ENCODE results near the gene OIT3.

OIT3 gene

GRCh38 chr10:72932259-72933015 lies 38.9 kb downstream of the OIT3 start:
- Histone ChIP-seq H3K27me3 (no peaks in the 10 kb centered on the region), H3K4me1 (no peaks in the 10 kb centered on the region), H3K9me3 (no peaks in the 10 kb centered on the region), H3K36me3 (no peaks in the 10 kb centered on the region), H3K4me3 (ENCODE audit: low read depth, low read length) (no peak overlapping the region)
- TF ChIP-seq CTCF (IDR thresholded peaks at IDR 0.05; ENCODE audit: low read depth, low read length) = no peak
- no peak for DNase-seq

- no peaks in the 10 kb centered on the region for H3K27me3 ChIP-seq
- no peaks in the 10 kb centered on the region for H3K36me3 ChIP-seq
- DNase-seq = no peak
- no peaks in the 10 kb centered on the region for H3K9me3 ChIP-seq
- H3K4me1 ChIP-seq = no peaks in the 10 kb centered on the region
- no peak for TF ChIP-seq CTCF (IDR thresholded peaks at IDR 0.05; ENCODE audit: low read depth, low read length)
- H3K4me3 ChIP-seq (ENCODE audit: low read depth, low read length) = no peak overlapping the region
Observed at GRCh38 chr10:72935361-72935760, 41.8 kb downstream of the OIT3 start.

GRCh38 chr10:72943498-72944234 lies 50.1 kb downstream of the OIT3 start:
- H3K4me3 ChIP-seq (ENCODE audit: low read depth, low read length) = no peak overlapping the region
- no peaks in the 10 kb centered on the region for H3K4me1 ChIP-seq
- no peaks in the 10 kb centered on the region for H3K36me3 ChIP-seq
- H3K27me3 ChIP-seq = no peaks in the 10 kb centered on the region
- H3K9me3 ChIP-seq = no peaks in the 10 kb centered on the region
- no peak for TF ChIP-seq CTCF (IDR thresholded peaks at IDR 0.05; ENCODE audit: low read depth, low read length)
- DNase-seq = no peak

GRCh38 chr10:72946963-72947362 lies 53.4 kb downstream of the OIT3 start:
- H3K36me3 ChIP-seq = no peaks in the 10 kb centered on the region
- TF ChIP-seq CTCF (IDR thresholded peaks at IDR 0.05; ENCODE audit: low read depth, low read length) = no peak
- H3K4me1 ChIP-seq = no peaks in the 10 kb centered on the region
- H3K9me3 ChIP-seq = no peaks in the 10 kb centered on the region
- no peak overlapping the region for H3K4me3 ChIP-seq (ENCODE audit: low read depth, low read length)
- H3K27me3 ChIP-seq = no peaks in the 10 kb centered on the region
- no peak for DNase-seq

- no peak for TF ChIP-seq CTCF (IDR thresholded peaks at IDR 0.05; ENCODE audit: low read depth, low read length)
- H3K9me3 ChIP-seq = no peaks in the 10 kb centered on the region
Observed at GRCh38 chr10:72948762-72949161, 55.2 kb downstream of the OIT3 start.

GRCh38 chr10:72951760-72952159 lies 58.2 kb downstream of the OIT3 start:
- DNase-seq = no peak
- no peak for TF ChIP-seq CTCF (IDR thresholded peaks at IDR 0.05; ENCODE audit: low read depth, low read length)
- peaks cover 8% of the 10 kb centered on the region for H3K4me1 ChIP-seq
- no peaks in the 10 kb centered on the region for H3K27me3 ChIP-seq
- no peak overlapping the region for H3K4me3 ChIP-seq (ENCODE audit: low read depth, low read length)
- H3K9me3 ChIP-seq = no peaks in the 10 kb centered on the region
- H3K36me3 ChIP-seq = no peaks in the 10 kb centered on the region

More at GRCh38 chr10:72948762-72949161, 55.2 kb downstream of the OIT3 start:
- Histone ChIP-seq H3K4me1 (no peaks in the 10 kb centered on the region), H3K27me3 (no peaks in the 10 kb centered on the region), H3K4me3 (ENCODE audit: low read depth, low read length) (no peak overlapping the region), H3K36me3 (no peaks in the 10 kb centered on the region)
- DNase-seq = no peak
